ENCODE measurements around the gene ANKMY1.
"Not testable (repeated sequence)": the region's sequence is repeated elsewhere in the genome, so short reads cannot be mapped to it uniquely, and the experiment has no call there.

The ANKMY1 gene

GRCh38 chr2:240523451-240524281, 34.1 kb downstream of the ANKMY1 start:
- DNase-seq (ENCODE audit: low read depth in 1 of 2, low spot score in 1 of 2), result no peak

DNA sequence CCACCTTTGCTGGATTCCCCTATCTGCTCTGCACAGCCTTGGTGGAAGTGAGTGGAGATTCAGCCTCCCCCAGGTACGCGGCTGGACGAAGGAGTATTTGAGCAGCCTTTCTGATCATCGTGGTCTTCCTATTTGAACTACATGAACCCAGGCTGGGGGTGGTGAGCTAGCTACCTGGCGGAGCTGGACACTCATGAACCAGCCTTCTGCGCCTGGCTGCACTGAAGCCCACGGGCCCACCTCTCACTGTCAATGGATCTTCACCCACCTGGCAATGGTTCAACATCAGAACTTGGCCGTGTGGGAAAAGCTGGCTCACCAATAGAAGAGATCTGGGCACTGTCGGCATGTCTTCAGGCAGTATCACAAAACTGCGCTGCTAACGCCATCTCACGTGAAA, 35.4 kb downstream of the ANKMY1 start:
- DNase-seq (ENCODE audit: low read depth in 1 of 2, low spot score in 1 of 2), result no peak

- not testable (repeated sequence) for DNase-seq (ENCODE audit: low read depth in 1 of 2, low spot score in 1 of 2)
Measured at GRCh38 chr2:240521885-240522284, 35.9 kb downstream of the ANKMY1 start.

- DNase-seq (ENCODE audit: low read depth in 1 of 2, low spot score in 1 of 2), result no peak
Measured at GRCh38 chr2:240520974-240521350, 36.8 kb downstream of the ANKMY1 start.

DNA sequence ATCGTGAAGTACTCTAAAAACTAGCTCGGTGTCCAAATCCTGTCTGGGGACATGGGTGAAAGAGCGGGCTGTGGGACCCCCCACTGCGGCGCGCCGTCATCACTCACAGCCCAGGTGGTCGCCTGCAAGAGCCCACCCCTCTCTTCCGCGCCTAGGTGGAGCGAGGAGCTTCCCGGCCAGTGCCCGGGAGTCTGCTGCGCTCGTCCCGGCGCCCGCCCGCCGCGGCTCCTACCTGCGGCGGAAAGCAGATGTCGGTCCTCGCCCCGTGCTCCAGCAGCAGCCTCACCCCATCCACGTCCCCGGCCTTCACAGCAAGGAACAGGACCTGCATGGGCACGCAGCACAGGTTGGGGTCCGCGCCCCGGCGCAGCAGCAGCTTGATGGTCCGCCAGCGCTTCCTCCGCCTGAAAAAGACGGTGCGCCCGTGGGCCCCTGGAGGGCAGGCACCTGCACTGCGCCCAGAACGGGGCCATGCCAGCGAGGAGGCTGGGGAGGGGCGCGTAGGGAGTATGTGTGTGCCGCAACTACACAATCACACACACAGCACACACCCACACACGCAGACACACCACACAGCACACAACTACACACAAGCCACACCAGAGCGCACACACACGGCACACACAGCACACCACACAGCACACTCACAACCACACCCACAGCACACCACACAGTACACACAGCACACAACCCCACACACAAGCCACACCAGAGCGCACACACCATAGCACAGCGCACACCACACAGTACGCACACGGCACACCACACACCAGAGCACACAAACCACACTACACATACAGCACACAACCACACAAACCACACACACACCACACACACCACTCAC, 37.4 kb downstream of the ANKMY1 start:
- DNase-seq (ENCODE audit: low read depth in 1 of 2, low spot score in 1 of 2), result no peak

DNA sequence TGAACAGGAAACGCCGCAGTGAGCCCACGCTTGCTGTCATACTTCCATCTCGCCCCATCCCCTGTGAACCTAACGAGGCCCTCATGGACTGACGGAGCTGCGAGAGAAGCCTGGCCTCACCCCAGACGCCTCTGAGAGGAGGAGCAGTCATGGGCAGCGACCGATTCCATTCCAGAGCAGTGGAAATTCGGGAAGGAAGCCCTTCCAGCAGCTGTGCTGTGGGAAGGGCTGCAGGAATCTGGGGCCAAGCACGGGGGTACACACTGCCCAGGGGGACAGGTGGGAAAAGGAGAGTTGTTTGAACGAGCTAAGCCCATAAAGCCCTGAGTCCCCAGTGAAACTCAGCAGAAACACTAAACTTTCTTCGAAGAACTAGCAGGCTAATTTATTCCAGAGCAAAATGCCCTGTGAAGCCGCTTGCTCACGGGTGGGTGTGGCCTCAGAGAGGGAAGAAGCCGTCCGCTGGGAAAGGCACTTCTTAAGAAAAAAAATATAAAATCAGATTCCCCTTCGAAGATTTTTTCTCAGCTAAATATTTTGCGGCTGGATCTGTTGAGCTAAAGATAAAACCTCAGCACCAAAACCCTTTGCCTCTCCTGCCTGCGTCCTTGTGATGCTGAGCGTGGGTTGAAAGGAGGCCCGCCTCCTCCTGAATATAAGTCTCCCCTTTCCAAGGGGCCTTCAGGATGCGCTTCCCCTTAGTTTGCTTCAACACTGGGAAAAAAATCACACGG, 38.2 kb downstream of the ANKMY1 start:
- DNase-seq (ENCODE audit: low read depth in 1 of 2, low spot score in 1 of 2), result no peak

DNA sequence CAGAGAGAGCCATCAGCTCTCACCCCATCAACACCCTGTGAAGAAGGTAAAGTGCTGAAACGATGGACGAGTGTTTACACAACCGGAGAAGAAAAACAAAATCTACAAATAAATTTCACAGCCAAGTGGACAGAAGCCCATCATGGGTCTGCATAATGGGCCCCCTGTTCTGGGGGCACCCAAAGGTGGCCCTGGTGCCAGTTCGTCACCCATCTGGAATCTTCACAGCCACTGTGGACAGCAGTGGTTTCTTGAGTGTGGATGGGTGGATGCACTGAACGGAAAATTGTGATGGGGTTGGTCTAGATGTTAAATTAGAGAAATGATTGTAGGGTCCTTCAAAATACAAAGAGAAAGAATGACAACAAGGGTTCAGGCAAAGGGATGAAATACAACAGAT, 38.8 kb downstream of the ANKMY1 start:
- no peak for DNase-seq (ENCODE audit: low read depth in 1 of 2, low spot score in 1 of 2)

DNA sequence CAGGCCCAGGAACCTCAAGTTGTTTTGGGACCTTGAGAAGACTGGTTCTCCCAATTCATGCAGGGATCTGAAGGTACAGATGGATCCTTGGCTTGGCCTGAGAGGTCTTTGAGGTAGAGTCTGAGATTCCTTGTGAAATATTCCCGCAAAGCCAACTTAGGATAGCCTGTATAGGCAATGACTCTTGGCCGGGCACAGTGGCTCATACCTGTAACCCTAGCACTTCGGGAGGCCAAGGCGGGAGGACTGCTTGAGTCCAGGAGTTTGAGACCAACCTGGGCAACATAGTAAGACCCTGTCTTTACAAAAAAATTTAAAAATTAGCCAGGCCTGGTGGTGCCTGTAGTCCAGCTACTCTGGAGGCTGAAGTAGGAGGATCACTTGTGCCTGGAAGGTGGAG, 40.4 kb downstream of the ANKMY1 start:
- no peak for DNase-seq (ENCODE audit: low read depth in 1 of 2, low spot score in 1 of 2)

GRCh38 chr2:240514631-240515030, 43.2 kb downstream of the ANKMY1 start:
- DNase-seq (ENCODE audit: low read depth in 1 of 2, low spot score in 1 of 2), result no peak

- DNase-seq (ENCODE audit: low read depth in 1 of 2, low spot score in 1 of 2), result peak; percentile 65 to 73
Measured at GRCh38 chr2:240513549-240514287, 44.1 kb downstream of the ANKMY1 start.

DNA sequence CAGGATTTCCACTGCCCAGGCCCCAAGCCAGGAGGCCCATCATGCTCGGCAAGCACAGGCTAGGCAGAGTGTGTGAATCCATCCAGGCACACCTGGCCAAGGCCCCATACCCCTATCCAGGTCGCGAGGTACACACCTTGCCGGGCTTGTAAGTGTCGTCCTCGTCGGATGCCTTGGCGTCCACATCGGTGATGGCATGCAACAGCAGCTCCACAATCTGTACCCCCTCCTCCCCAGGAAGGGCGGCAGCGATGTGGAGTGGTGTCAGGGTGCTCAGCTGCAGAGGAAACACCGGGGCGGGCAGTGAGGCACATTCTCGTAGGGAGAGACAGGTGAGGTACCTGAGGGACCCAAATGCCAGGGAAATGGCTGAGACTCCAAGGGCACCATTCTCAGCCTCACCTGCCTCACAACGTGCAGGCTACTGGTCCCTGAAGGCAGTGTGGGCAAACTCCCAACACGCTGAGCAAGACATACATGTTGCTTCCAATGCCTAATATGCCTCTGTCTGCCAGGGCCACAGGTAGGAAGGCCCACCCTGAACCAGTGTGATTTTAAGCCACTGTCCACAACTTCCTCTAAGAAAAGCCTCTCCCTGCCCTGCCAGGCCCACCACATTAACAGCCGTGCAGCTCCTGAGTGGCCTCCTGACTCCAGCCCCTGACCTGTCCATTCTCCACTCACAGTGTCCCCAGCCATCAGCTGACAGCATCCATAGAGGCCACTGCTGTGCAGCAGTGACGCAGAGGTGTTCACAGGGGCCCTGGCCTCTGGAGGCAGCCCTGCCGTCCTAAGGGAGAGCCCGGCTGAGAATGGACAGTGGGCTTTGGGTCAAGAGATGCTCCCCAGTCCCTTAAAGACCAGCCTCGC, 44.9 kb downstream of the ANKMY1 start:
- no peak for DNase-seq (ENCODE audit: low read depth in 1 of 2, low spot score in 1 of 2)

- DNase-seq (ENCODE audit: low read depth in 1 of 2, low spot score in 1 of 2), result no peak
Measured at GRCh38 chr2:240512109-240512485, 45.7 kb downstream of the ANKMY1 start.

DNA sequence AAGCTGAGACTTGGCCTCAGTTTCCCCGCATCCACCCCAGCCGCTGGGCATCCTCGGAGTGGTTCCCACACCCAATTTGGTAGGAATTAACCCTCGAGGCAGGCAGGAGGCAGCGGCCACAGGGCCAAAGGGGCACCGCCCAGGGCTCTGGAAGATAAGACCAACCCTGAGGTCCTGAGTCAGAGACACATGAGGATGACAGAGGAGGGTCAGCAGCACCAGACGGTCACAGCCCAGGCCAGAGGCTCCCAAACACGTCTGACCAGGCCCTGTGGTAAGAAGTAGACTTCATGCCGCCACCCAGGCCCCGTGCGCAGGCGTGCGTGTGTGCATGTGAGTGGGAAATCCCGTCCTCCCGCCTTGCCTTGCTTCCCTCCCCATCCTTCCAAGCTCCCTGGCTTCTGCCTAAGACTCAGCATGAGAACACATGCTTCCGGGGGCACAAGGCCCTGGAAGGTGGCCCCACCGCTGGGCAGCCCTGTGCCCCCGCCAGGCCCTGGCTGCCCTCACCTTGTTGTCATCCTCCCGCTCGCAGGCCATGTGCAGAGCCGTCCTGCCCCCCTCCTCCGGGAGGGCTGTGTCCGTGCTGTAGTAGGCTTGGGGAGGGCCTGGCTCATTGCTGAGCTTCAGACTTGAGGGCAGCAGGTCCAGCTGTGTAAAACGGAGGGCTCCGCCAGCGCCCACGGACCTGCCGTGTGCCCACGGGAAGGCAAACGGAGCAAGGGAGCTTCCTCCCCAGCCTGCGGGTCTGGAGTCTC, 46.3 kb downstream of the ANKMY1 start:
- DNase-seq (ENCODE audit: low read depth in 1 of 2, low spot score in 1 of 2), result no peak

DNA sequence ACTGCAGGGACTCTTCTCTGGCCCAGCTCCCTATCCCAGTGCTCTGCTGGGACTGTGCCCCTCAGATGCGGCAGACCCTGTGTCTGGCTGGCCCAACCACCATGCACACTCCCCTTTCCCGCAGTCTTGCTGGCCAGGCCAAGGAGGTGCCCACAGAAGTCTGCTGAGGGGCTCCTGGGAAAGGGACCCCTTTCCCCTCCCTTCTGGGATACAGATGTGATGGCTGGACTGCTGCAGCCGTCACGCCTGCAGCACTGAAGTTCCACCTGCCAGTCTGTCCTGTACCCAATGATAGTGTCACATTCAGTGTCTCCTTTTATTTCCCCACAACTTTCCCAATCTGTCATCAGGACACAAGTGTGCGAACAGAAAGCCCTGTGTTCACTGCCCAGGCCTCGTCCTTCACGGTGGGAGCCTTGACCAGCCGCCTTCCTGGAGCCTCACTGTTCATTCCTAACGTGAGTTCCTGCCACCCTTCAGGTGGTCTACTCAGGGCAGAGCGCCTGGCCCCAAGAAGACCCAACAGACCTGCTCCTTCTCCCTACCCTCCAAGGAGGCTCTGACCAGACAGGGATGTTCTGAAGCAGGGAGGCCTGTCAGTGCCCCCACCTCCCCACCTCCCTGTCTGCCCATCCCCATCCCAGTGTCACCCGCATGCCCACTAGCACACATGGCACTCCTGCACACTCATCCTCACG, 47.1 kb downstream of the ANKMY1 start:
- no peak for DNase-seq (ENCODE audit: low read depth in 1 of 2, low spot score in 1 of 2)

DNA sequence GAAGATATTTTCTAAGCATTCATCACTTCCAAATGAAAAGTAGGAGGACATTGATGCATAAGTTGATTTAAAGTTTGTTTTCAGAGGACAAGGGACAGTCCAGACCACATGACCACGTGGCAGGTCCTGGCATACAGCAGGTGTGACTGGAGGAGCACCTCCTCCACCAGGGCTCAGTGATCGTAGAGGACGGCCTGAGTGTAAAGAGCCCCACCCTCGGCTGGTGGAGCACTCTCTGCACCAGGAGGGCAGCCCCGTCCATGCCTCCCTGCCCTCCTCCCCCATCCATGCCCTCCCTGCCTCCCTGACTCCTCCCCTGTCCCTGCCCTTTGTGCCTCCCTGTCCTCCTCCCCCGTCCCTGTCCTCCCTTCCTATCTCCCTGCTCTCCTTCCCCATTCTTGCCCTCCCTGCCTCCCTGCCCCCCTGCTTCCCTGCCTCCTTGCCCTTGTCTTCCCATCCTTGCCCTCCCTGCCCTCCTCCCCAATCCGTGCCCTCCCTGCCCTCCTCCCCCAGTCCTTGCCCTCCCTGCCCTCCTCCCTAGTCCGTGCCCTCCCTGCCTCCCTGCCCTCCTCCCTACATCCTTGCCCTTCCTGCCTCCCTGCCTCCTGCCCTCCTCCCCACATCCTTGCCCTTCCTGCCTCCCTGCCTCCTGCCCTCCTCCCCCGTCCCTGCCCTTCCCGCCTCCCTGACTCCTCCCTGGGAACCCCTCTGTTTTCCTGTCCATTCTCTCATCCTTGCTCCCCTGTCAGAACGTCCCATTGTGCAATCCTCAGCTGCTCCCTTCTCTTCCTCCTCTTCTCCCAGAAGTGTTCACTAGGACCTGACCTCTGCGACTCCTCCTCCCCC, 47.9 kb downstream of the ANKMY1 start:
- DNase-seq (ENCODE audit: low read depth in 1 of 2, low spot score in 1 of 2), result no peak

GRCh38 chr2:240508832-240509545, 48.8 kb downstream of the ANKMY1 start:
- DNase-seq (ENCODE audit: low read depth in 1 of 2, low spot score in 1 of 2), result no peak

- no peak for DNase-seq (ENCODE audit: low read depth in 1 of 2, low spot score in 1 of 2)
Measured at GRCh38 chr2:240507778-240508251, 50.0 kb downstream of the ANKMY1 start.

All from stimulated activated CD4-positive, alpha-beta T cell treated with anti-CD3 and anti-CD28 coated beads, Interleukin-15, amount 100 ng/mL, for 1 hour (primary cell).